ENCODE measurements around the gene POLR1G.

The POLR1G gene

DNA sequence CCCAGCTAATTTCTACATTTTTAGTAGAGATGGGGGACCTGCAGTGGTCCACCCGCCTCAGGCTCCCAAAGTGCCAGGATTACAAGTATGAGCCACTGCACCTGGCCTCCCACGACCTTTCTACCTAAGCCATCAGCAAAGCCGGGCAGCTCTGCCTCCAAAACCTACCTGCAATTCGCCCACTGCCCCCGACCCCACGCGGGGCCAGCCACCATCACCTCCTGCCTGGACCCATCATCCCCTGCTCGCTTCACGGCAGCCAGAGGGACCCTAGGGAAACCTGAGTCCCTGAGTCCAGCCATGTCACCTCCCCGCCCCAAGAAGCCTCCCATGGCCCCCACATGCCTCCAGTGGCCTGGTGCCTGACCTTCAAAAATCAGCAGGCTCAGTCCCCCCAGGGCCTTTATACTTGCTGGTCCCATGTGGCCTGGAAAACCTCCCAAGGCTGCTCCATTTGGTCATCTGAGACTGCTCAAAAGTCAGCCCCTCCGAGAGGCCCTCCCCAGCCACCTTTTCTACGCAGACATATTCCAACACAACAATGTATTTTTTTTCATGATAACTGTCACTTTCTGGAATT is 48.1 kb upstream of the POLR1G start:
- Histone ChIP-seq H3K36me3 (ENCODE audit: low read length) (no peaks in the 10 kb centered on the region), H3K27me3 (ENCODE audit: low read length) (no peaks in the 10 kb centered on the region), H3K9ac (ENCODE audit: low read length) (no peak overlapping the region)

DNA sequence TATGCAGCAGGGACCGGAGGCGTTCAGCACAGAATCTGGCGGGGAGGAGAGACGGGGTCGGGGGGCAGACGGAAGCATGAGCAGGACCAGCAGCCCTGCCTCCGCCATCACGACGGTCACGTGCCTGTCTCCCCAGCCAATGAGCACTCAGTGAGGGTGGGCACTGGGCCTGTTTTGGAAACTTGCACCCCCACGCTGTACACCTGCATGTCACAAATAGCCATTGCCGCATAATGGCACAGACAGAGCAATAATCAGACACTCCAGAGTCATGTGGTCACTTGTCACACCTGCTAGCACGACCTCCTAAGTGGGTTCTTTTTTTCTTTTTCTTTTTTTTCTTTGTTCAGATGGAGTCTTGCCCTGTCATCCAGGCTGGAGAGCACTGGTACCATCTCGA is 44.8 kb upstream of the POLR1G start:
- H3K9ac ChIP-seq (ENCODE audit: low read length): no peak overlapping the region
- H3K79me2 ChIP-seq (ENCODE audit: insufficient read depth, low read length): no peaks in the 10 kb centered on the region

More for the DNA sequence above, 48.1 kb upstream of the POLR1G start:
- Histone ChIP-seq H3K4me2 (ENCODE audit: low read depth, low read length, poor library complexity, severe bottlenecking) (no peak overlapping the region), H3K27ac (ENCODE audit: low read depth, low read length) (no peak overlapping the region), H3F3A (ENCODE audit: insufficient read depth) (no peaks in the 10 kb centered on the region), H3K9me3 (ENCODE audit: insufficient read depth, low read length) (no peaks in the 10 kb centered on the region), H2AFZ (ENCODE audit: low read depth, low read length, severe bottlenecking) (no peak overlapping the region), H3K9me2 (replicated peaks; ENCODE audit: insufficient read depth, low read length) (no peaks in the 10 kb centered on the region), H3K4me3 (ENCODE audit: insufficient read depth, low read length, poor library complexity, severe bottlenecking) (no peak overlapping the region), H4K20me1 (ENCODE audit: low read depth, low read length) (no peaks in the 10 kb centered on the region), H3K79me2 (ENCODE audit: insufficient read depth, low read length) (no peaks in the 10 kb centered on the region)
- TF ChIP-seq, protein P1, sequence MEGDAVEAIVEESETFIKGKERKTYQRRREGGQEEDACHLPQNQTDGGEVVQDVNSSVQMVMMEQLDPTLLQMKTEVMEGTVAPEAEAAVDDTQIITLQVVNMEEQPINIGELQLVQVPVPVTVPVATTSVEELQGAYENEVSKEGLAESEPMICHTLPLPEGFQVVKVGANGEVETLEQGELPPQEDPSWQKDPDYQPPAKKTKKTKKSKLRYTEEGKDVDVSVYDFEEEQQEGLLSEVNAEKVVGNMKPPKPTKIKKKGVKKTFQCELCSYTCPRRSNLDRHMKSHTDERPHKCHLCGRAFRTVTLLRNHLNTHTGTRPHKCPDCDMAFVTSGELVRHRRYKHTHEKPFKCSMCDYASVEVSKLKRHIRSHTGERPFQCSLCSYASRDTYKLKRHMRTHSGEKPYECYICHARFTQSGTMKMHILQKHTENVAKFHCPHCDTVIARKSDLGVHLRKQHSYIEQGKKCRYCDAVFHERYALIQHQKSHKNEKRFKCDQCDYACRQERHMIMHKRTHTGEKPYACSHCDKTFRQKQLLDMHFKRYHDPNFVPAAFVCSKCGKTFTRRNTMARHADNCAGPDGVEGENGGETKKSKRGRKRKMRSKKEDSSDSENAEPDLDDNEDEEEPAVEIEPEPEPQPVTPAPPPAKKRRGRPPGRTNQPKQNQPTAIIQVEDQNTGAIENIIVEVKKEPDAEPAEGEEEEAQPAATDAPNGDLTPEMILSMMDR (IDR thresholded peaks at IDR 0.05; ENCODE audit: insufficient read depth, low read length, poor library complexity, severe bottlenecking): no peak
- TF ChIP-seq EZH2phosphoT487 (conservative IDR thresholded peaks at IDR 0.05; ENCODE audit: low read length): no peak

DNA sequence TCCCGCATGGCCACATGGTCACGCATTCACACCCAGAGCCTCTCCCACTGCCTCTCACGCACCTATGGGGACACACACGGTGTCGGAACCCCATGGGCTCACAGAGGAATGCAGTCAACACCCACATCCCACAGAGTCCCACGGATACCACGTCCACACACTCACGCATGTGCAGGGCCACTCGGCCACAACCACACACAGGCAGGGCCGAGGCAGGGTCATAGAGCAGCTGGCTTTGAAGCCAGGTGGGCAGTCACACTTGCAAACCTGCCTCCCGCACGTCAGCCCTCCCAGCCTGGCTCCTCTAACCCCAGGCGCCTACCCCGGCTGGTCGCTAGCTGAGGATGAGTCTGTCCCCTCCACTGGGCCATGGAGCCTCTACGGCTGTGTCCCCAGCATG is 44.2 kb upstream of the POLR1G start:
- Histone ChIP-seq H3K36me3 (ENCODE audit: low read length) (no peaks in the 10 kb centered on the region), H3K9me3 (ENCODE audit: insufficient read depth, low read length) (no peaks in the 10 kb centered on the region), H3K9me2 (replicated peaks; ENCODE audit: insufficient read depth, low read length) (no peaks in the 10 kb centered on the region), H2AFZ (ENCODE audit: low read depth, low read length, severe bottlenecking) (no peak overlapping the region), H3K9ac (ENCODE audit: low read length) (no peak overlapping the region), H3K27ac (ENCODE audit: low read depth, low read length) (no peak overlapping the region), H3F3A (ENCODE audit: insufficient read depth) (no peaks in the 10 kb centered on the region), H4K20me1 (ENCODE audit: low read depth, low read length) (no peaks in the 10 kb centered on the region), H3K4me2 (ENCODE audit: low read depth, low read length, poor library complexity, severe bottlenecking) (no peak overlapping the region), H3K4me3 (ENCODE audit: insufficient read depth, low read length, poor library complexity, severe bottlenecking) (no peak overlapping the region), H3K79me2 (ENCODE audit: insufficient read depth, low read length) (no peaks in the 10 kb centered on the region), H3K27me3 (ENCODE audit: low read length) (no peaks in the 10 kb centered on the region)
- TF ChIP-seq EZH2phosphoT487 (conservative IDR thresholded peaks at IDR 0.05; ENCODE audit: low read length): no peak
- TF ChIP-seq, protein P1 (IDR thresholded peaks at IDR 0.05; ENCODE audit: insufficient read depth, low read length, poor library complexity, severe bottlenecking): no peak

More for the DNA sequence above, 44.8 kb upstream of the POLR1G start:
- TF ChIP-seq EZH2phosphoT487 (conservative IDR thresholded peaks at IDR 0.05; ENCODE audit: low read length): no peak
- TF ChIP-seq, protein P1 (IDR thresholded peaks at IDR 0.05; ENCODE audit: insufficient read depth, low read length, poor library complexity, severe bottlenecking): no peak
- H3K4me2 ChIP-seq (ENCODE audit: low read depth, low read length, poor library complexity, severe bottlenecking): no peak overlapping the region
- H3K9me3 ChIP-seq (ENCODE audit: insufficient read depth, low read length): no peaks in the 10 kb centered on the region
- H2AFZ ChIP-seq (ENCODE audit: low read depth, low read length, severe bottlenecking): no peak overlapping the region
- H3K27ac ChIP-seq (ENCODE audit: low read depth, low read length): no peak overlapping the region
- no peaks in the 10 kb centered on the region for H3K9me2 ChIP-seq (replicated peaks; ENCODE audit: insufficient read depth, low read length)
- no peaks in the 10 kb centered on the region for H4K20me1 ChIP-seq (ENCODE audit: low read depth, low read length)
- H3K4me3 ChIP-seq (ENCODE audit: insufficient read depth, low read length, poor library complexity, severe bottlenecking): no peak overlapping the region
- no peaks in the 10 kb centered on the region for H3K27me3 ChIP-seq (ENCODE audit: low read length)
- no peaks in the 10 kb centered on the region for H3F3A ChIP-seq (ENCODE audit: insufficient read depth)
- H3K36me3 ChIP-seq (ENCODE audit: low read length): no peaks in the 10 kb centered on the region
